Panc1 (cell line): ENCODE results near the gene RGS17.

Experiments used
- CTCF ChIP-seq: fragments of 450-650 bp; IDR thresholded peaks from 2 replicates; pipeline ENCODE4 v1.5.1; 2017; ENCODE audit warnings: mild to moderate bottlenecking
- POLR2AphosphoS5 ChIP-seq: IDR thresholded peaks from 2 replicates; pipeline ENCODE4 v1.6.1; 2012; ENCODE audit warnings: mild to moderate bottlenecking, low read depth, low read length, moderate library complexity
- TCF7L2 ChIP-seq: IDR thresholded peaks from 2 replicates; pipeline ENCODE4 v1.6.1; 2011; ENCODE audit warnings: mild to moderate bottlenecking, low read depth, low read length, inconsistent platforms

GRCh38 chr6:153016846-153017245 lies 114.2 kb downstream of the RGS17 start:
- TF ChIP-seq TCF7L2 (no peak), CTCF (no peak), POLR2AphosphoS5 (no peak)
